ENCODE data around the gene SPRN. TPM values are rescaled to one million over a fixed set of nuclear protein-coding genes. Genes with fewer than 3 reads are reported as not detected.

The SPRN gene
- total and polyA plus RNA-seq, 2 experiments from 2014 or later = 0.31 TPM

DNA sequence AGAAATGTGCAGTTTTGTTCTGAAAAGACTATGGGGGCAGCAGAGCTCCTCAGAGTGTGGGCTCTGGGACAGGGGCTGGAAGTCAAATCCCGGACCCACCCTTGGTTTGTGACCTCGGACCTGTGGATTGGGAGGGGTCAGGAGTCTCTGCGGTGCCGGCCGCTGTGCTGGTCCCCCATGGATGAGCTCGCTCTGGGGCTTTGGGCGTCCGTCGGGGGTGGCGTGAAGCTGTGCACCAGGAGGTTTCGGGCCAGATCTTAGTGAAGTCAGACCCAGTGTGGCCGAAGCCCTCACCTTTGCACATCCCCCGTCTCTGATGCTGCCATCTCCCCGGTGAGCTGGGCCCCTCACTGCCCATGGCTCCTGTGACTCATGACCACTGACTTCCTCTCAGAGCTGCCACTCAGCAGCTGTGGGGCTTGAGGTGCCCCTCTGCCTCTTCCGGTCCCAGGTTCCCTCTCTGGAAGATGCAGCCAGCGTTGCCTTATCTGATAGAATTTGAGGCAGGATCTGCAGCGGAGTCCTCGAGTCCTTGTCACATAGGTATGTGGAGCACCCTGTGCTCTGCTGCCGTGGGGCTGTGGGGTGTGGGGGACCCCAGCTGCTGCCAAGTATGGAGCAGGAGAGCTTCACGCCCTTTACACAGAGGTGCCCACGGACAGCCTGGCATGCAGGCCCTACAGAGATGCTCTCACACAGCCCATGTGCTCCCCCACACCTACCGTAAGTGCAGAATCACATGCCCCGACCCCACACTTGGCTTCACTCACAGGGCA is 18.0 kb upstream of the SPRN start:
- Mint-ChIP-seq H3K4me1 (no peaks in the 10 kb centered on the region), H3K9me3 (peaks cover 84% of the 10 kb centered on the region), H3K27me3 (ENCODE audit: insufficient read depth, low read depth, poor library complexity) (peaks cover 3% of the 10 kb centered on the region), H3K27ac (no peak overlapping the region), H3K36me3 (ENCODE audit: low read depth) (peaks cover 29% of the 10 kb centered on the region), H3K4me3 (no peak overlapping the region)
- no peak for ATAC-seq
- Histone ChIP-seq H3K27ac (ENCODE audit: low read depth) (no peak overlapping the region), H4K20me1 (replicated peaks; ENCODE audit: insufficient read depth) (no peaks in the 10 kb centered on the region), H3K4me2 (no peak overlapping the region), H3K9me2 (ENCODE audit: insufficient read depth) (no peaks in the 10 kb centered on the region), H3K36me3 (ENCODE audit: insufficient read depth) (no peaks in the 10 kb centered on the region), H3K79me2 (replicated peaks; ENCODE audit: insufficient read depth) (no peaks in the 10 kb centered on the region), H3K4me1 (ENCODE audit: insufficient read depth) (no peaks in the 10 kb centered on the region), H3F3A (replicated peaks; ENCODE audit: low read depth) (no peaks in the 10 kb centered on the region), H2AFZ (no peak overlapping the region), H3K4me3 (no peak overlapping the region), H3K27me3 (ENCODE audit: insufficient read depth) (no peaks in the 10 kb centered on the region)
- TF ChIP-seq EZH2 (IDR thresholded peaks at IDR 0.05; ENCODE audit: low read depth, unreplicated experiment) (no peak), ZNF114 (CRISPR knock-in tag; IDR thresholded peaks at IDR 0.05) (no peak), POLR2AphosphoS5 (IDR thresholded peaks at IDR 0.05; ENCODE audit: low read depth) (no peak), CTCF (conservative IDR thresholded peaks at IDR 0.05; ENCODE audit: low read depth in 2 of 2) (no peak), STAT1 (IDR thresholded peaks at IDR 0.05; ENCODE audit: unreplicated experiment) (no peak), ZNF331 (CRISPR knock-in tag; IDR thresholded peaks at IDR 0.05; ENCODE audit: low read depth) (no peak)
- TF ChIP-seq, protein P1, sequence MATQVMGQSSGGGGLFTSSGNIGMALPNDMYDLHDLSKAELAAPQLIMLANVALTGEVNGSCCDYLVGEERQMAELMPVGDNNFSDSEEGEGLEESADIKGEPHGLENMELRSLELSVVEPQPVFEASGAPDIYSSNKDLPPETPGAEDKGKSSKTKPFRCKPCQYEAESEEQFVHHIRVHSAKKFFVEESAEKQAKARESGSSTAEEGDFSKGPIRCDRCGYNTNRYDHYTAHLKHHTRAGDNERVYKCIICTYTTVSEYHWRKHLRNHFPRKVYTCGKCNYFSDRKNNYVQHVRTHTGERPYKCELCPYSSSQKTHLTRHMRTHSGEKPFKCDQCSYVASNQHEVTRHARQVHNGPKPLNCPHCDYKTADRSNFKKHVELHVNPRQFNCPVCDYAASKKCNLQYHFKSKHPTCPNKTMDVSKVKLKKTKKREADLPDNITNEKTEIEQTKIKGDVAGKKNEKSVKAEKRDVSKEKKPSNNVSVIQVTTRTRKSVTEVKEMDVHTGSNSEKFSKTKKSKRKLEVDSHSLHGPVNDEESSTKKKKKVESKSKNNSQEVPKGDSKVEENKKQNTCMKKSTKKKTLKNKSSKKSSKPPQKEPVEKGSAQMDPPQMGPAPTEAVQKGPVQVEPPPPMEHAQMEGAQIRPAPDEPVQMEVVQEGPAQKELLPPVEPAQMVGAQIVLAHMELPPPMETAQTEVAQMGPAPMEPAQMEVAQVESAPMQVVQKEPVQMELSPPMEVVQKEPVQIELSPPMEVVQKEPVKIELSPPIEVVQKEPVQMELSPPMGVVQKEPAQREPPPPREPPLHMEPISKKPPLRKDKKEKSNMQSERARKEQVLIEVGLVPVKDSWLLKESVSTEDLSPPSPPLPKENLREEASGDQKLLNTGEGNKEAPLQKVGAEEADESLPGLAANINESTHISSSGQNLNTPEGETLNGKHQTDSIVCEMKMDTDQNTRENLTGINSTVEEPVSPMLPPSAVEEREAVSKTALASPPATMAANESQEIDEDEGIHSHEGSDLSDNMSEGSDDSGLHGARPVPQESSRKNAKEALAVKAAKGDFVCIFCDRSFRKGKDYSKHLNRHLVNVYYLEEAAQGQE (IDR thresholded peaks at IDR 0.05; ENCODE audit: unreplicated experiment) = no peak
- DNase-seq (ENCODE audit: low spot score) = no peak

GRCh38 chr10:133441780-133442179 is 17.4 kb upstream of the SPRN start:
- Histone ChIP-seq H3K79me2 (replicated peaks; ENCODE audit: insufficient read depth) (no peaks in the 10 kb centered on the region), H3K27me3 (ENCODE audit: insufficient read depth) (no peaks in the 10 kb centered on the region), H3K4me3 (no peak overlapping the region), H3K9me2 (ENCODE audit: insufficient read depth) (no peaks in the 10 kb centered on the region), H3K4me1 (ENCODE audit: insufficient read depth) (no peaks in the 10 kb centered on the region), H3F3A (replicated peaks; ENCODE audit: low read depth) (no peaks in the 10 kb centered on the region), H3K4me2 (no peak overlapping the region), H3K36me3 (ENCODE audit: insufficient read depth) (no peaks in the 10 kb centered on the region), H2AFZ (no peak overlapping the region), H4K20me1 (replicated peaks; ENCODE audit: insufficient read depth) (no peaks in the 10 kb centered on the region), H3K27ac (ENCODE audit: low read depth) (no peak overlapping the region)
- H3K4me3 Mint-ChIP-seq = no peak overlapping the region
- H3K27ac Mint-ChIP-seq = no peak overlapping the region
- H3K4me1 Mint-ChIP-seq = no peaks in the 10 kb centered on the region
- H3K36me3 Mint-ChIP-seq (ENCODE audit: low read depth) = peaks cover 27% of the 10 kb centered on the region
- H3K9me3 Mint-ChIP-seq = peaks cover 83% of the 10 kb centered on the region
- peaks cover 2% of the 10 kb centered on the region for H3K27me3 Mint-ChIP-seq (ENCODE audit: insufficient read depth, low read depth, poor library complexity)
- ATAC-seq (no peak), DNase-seq (ENCODE audit: low spot score) (no peak)
- TF ChIP-seq, protein P2, sequence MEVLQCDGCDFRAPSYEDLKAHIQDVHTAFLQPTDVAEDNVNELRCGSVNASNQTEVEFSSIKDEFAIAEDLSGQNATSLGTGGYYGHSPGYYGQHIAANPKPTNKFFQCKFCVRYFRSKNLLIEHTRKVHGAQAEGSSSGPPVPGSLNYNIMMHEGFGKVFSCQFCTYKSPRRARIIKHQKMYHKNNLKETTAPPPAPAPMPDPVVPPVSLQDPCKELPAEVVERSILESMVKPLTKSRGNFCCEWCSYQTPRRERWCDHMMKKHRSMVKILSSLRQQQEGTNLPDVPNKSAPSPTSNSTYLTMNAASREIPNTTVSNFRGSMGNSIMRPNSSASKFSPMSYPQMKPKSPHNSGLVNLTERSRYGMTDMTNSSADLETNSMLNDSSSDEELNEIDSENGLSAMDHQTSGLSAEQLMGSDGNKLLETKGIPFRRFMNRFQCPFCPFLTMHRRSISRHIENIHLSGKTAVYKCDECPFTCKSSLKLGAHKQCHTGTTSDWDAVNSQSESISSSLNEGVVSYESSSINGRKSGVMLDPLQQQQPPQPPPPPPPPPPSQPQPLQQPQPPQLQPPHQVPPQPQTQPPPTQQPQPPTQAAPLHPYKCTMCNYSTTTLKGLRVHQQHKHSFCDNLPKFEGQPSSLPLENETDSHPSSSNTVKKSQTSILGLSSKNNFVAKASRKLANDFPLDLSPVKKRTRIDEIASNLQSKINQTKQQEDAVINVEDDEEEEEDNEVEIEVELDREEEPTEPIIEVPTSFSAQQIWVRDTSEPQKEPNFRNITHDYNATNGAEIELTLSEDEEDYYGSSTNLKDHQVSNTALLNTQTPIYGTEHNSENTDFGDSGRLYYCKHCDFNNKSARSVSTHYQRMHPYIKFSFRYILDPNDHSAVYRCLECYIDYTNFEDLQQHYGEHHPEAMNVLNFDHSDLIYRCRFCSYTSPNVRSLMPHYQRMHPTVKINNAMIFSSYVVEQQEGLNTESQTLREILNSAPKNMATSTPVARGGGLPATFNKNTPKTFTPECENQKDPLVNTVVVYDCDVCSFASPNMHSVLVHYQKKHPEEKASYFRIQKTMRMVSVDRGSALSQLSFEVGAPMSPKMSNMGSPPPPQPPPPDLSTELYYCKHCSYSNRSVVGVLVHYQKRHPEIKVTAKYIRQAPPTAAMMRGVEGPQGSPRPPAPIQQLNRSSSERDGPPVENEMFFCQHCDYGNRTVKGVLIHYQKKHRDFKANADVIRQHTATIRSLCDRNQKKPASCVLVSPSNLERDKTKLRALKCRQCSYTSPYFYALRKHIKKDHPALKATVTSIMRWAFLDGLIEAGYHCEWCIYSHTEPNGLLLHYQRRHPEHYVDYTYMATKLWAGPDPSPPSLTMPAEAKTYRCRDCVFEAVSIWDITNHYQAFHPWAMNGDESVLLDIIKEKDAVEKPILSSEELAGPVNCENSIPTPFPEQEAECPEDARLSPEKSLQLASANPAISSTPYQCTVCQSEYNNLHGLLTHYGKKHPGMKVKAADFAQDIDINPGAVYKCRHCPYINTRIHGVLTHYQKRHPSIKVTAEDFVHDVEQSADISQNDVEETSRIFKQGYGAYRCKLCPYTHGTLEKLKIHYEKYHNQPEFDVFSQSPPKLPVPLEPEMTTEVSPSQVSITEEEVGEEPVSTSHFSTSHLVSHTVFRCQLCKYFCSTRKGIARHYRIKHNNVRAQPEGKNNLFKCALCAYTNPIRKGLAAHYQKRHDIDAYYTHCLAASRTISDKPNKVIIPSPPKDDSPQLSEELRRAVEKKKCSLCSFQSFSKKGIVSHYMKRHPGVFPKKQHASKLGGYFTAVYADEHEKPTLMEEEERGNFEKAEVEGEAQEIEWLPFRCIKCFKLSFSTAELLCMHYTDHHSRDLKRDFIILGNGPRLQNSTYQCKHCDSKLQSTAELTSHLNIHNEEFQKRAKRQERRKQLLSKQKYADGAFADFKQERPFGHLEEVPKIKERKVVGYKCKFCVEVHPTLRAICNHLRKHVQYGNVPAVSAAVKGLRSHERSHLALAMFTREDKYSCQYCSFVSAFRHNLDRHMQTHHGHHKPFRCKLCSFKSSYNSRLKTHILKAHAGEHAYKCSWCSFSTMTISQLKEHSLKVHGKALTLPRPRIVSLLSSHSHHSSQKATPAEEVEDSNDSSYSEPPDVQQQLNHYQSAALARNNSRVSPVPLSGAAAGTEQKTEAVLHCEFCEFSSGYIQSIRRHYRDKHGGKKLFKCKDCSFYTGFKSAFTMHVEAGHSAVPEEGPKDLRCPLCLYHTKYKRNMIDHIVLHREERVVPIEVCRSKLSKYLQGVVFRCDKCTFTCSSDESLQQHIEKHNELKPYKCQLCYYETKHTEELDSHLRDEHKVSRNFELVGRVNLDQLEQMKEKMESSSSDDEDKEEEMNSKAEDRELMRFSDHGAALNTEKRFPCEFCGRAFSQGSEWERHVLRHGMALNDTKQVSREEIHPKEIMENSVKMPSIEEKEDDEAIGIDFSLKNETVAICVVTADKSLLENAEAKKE (CRISPR knock-in tag; IDR thresholded peaks at IDR 0.05) = no peak
- no peak for TF ChIP-seq ETS1 (IDR thresholded peaks at IDR 0.05)

All from GM23338 (cell line).